ENCODE results near the gene RET. TPM values are rescaled to one million over a fixed set of nuclear protein-coding genes. Genes with fewer than 3 reads are reported as not detected.

Gene RET
- total and polyA plus RNA-seq, 2 of the 13 experiments (the other 11 are each of a cell fraction or from before 2014, with no cell fraction given), result 0.02 TPM; not detected in 1

DNA sequence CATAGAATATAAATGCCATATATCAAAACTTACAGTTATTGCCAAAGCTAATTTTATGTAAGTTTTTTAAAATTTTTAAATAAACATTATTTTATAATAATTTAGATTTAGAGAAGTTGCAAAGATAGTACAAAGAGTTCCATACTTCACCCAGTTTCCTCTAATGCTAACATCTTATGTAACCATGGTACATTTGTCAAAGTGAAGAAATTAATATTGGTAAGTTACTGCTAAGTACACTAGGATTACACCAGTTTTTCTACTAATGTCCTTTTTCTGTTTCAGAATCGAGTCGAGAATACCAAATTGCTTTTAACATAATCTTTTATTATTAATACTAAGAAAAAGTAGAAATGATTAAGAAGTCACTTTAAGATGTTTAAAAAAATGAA is 90.6 kb downstream of the RET start:
- in situ Hi-C loops (cut with HindIII; ENCODE audit: extremely low pct_ligation_motif_present, low pct_unique_long_range_greater_than_20kb), result no loop called here
- no peaks in the 10 kb centered on the region; a peak in 1 of 5 replicates for H3K36me3 ChIP-seq (replicated peaks in 1 of 2; ENCODE audit: control insufficient read depth in 1 of 2, insufficient read depth in 2 of 2, low read length in 2 of 2)
- FAIRE-seq (no peak), DNase-seq (ENCODE audit: low spot score) (no peak), ATAC-seq (no peak)
- no peak overlapping the region for H3K27ac ChIP-seq (ENCODE audit: extremely low read length, insufficient read depth, low read length)
- ChIA-PET CTCF (ENCODE audit: low intra/inter-chr PET ratio, low total read pairs) (no interaction called here), POLR2A (no interaction called here)
- BruUV-seq (replicated peaks), result no TSS peak
- H3K79me2 ChIP-seq (ENCODE audit: insufficient read depth, low read length), result no peaks in the 10 kb centered on the region
- TF ChIP-seq KDM5B (CRISPR knock-in tag; IDR thresholded peaks at IDR 0.05; ENCODE audit: borderline replicate concordance), result no peak
- TF ChIP-seq GLI4 (CRISPR knock-in tag; IDR thresholded peaks at IDR 0.05; ENCODE audit: borderline replicate concordance), result no peak
- no peak for TF ChIP-seq CEBPG (CRISPR knock-in tag; IDR thresholded peaks at IDR 0.05)
- TF ChIP-seq HDAC6 (IDR thresholded peaks at IDR 0.05; ENCODE audit: low read depth, low read length), result no peak
- TF ChIP-seq NKX3-1 (CRISPR knock-in tag; IDR thresholded peaks at IDR 0.05), result no peak
- TF ChIP-seq U2AF2 (IDR thresholded peaks at IDR 0.05; ENCODE audit: low read depth, low read length), result no peak
- TF ChIP-seq, protein P1, sequence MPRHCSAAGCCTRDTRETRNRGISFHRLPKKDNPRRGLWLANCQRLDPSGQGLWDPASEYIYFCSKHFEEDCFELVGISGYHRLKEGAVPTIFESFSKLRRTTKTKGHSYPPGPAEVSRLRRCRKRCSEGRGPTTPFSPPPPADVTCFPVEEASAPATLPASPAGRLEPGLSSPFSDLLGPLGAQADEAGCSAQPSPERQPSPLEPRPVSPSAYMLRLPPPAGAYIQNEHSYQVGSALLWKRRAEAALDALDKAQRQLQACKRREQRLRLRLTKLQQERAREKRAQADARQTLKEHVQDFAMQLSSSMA (CRISPR knock-in tag; IDR thresholded peaks at IDR 0.05), result no peak
- TF ChIP-seq ZNF382 (CRISPR knock-in tag; IDR thresholded peaks at IDR 0.05; ENCODE audit: borderline replicate concordance), result no peak
- TF ChIP-seq ZFP62 (CRISPR knock-in tag; IDR thresholded peaks at IDR 0.05), result no peak
- no peak overlapping the region for H3K9ac ChIP-seq (ENCODE audit: insufficient read depth, low read depth, low read length)
- no peaks in the 10 kb centered on the region for H3K9me3 ChIP-seq (ENCODE audit: low read length)
- no peaks in the 10 kb centered on the region for H3K4me1 ChIP-seq (ENCODE audit: insufficient read depth, low read length)
- no peaks in the 10 kb centered on the region for H3K27me3 ChIP-seq (ENCODE audit: control insufficient read depth in 1 of 2, insufficient read depth in 2 of 2, low read length in 2 of 2)
- no peak overlapping the region for H2AFZ ChIP-seq (ENCODE audit: low read length)
- H4K20me1 ChIP-seq (ENCODE audit: insufficient read depth, low read length), result no peaks in the 10 kb centered on the region
- intact Hi-C loops (cut with micrococcal nuclease; ENCODE audit: unreplicated experiment), result no loop called here
- H3K4me3 ChIP-seq (replicated peaks in 1 of 3; ENCODE audit: insufficient read depth in 1 of 3, low read depth in 2 of 3, low read length in 3 of 3), result no peak overlapping the region
- no peak overlapping the region for H3K4me2 ChIP-seq (ENCODE audit: low read depth, low read length)
- 96% methylated on average over 2 of the region's 2 CpGs for WGBS (ENCODE audit: low lambda C conversion rate)

DNA sequence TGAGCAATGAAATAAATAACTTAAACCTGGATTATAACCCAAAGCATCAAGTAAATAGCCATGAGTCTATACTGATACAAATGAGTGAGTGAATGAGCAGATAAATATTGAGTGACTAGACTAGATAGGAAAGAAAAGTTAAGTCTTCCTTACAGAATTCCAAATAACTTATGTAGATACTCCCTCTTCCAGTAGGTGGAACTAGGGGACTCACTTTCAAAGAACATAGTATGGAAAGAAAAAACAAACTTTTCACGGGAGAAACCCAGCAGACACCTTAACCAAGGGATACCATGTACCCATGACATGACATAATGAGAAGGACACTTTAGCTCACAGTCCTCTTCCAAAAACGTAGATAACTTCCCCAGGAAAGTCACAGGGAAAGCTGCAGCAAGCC is 93.6 kb downstream of the RET start:
- Histone ChIP-seq H3K4me2 (ENCODE audit: low read depth, low read length) (no peak overlapping the region), H2AFZ (ENCODE audit: low read length) (no peak overlapping the region), H3K4me1 (ENCODE audit: insufficient read depth, low read length) (no peaks in the 10 kb centered on the region), H3K4me3 (replicated peaks in 1 of 3; ENCODE audit: insufficient read depth in 1 of 3, low read depth in 2 of 3, low read length in 3 of 3) (no peak overlapping the region), H3K79me2 (ENCODE audit: insufficient read depth, low read length) (no peaks in the 10 kb centered on the region), H3K27ac (ENCODE audit: extremely low read length, insufficient read depth, low read length) (no peak overlapping the region), H3K9ac (ENCODE audit: insufficient read depth, low read depth, low read length) (no peak overlapping the region), H3K27me3 (ENCODE audit: control insufficient read depth in 1 of 2, insufficient read depth in 2 of 2, low read length in 2 of 2) (no peaks in the 10 kb centered on the region), H4K20me1 (ENCODE audit: insufficient read depth, low read length) (no peaks in the 10 kb centered on the region), H3K9me3 (ENCODE audit: low read length) (no peaks in the 10 kb centered on the region), H3K36me3 (replicated peaks in 1 of 2; ENCODE audit: control insufficient read depth in 1 of 2, insufficient read depth in 2 of 2, low read length in 2 of 2) (no peaks in the 10 kb centered on the region; a peak in 1 of 5 replicates)
- TF ChIP-seq RARA (CRISPR knock-in tag; IDR thresholded peaks at IDR 0.05) (no peak), SMARCC2 (IDR thresholded peaks at IDR 0.05) (no peak), SMAD3 (CRISPR knock-in tag; IDR thresholded peaks at IDR 0.05) (no peak), KLF11 (CRISPR knock-in tag; IDR thresholded peaks at IDR 0.05) (no peak), ZNF552 (CRISPR knock-in tag; IDR thresholded peaks at IDR 0.05; ENCODE audit: borderline replicate concordance) (no peak), ZNF607 (CRISPR knock-in tag; IDR thresholded peaks at IDR 0.05; ENCODE audit: borderline replicate concordance) (no peak), ZNF724P (CRISPR knock-in tag; IDR thresholded peaks at IDR 0.05; ENCODE audit: borderline replicate concordance) (no peak), FIP1L1 (IDR thresholded peaks at IDR 0.05; ENCODE audit: borderline replicate concordance, insufficient read depth, low read depth, low read length) (no peak), ZNF326 (CRISPR knock-in tag; IDR thresholded peaks at IDR 0.05; ENCODE audit: borderline replicate concordance) (no peak), NFIB (CRISPR knock-in tag; IDR thresholded peaks at IDR 0.05; ENCODE audit: borderline replicate concordance) (no peak), ZNF12 (CRISPR knock-in tag; IDR thresholded peaks at IDR 0.05) (no peak), BCL6 (CRISPR knock-in tag; IDR thresholded peaks at IDR 0.05) (no peak), TBX2 (CRISPR knock-in tag; IDR thresholded peaks at IDR 0.05; ENCODE audit: borderline replicate concordance) (no peak), TBP (CRISPR knock-in tag; IDR thresholded peaks at IDR 0.05) (no peak), ZNF768 (CRISPR knock-in tag; IDR thresholded peaks at IDR 0.05) (no peak)
- POLR2A ChIA-PET, result no interaction called here
- in situ Hi-C loops (cut with HindIII; ENCODE audit: extremely low pct_ligation_motif_present, low pct_unique_long_range_greater_than_20kb), result no loop called here
- ATAC-seq, result peak; percentile 50; the same call in 2 of the 3 replicates
- 55% methylated on average over 2 of the region's 2 CpGs for whole genome bisulfite sequencing (ENCODE audit: low lambda C conversion rate)
- intact Hi-C loops (cut with micrococcal nuclease; ENCODE audit: unreplicated experiment), result no loop called here
- DNase-seq (ENCODE audit: low spot score), result peak; percentile 13
- no TSS peak for BruUV-seq (replicated peaks)
- FAIRE-seq, result no peak
- CTCF ChIA-PET (ENCODE audit: low intra/inter-chr PET ratio, low total read pairs), result no interaction called here

All from HepG2 (cell line).